ENCODE data around the gene GDPD4.

GDPD4 gene

DNA sequence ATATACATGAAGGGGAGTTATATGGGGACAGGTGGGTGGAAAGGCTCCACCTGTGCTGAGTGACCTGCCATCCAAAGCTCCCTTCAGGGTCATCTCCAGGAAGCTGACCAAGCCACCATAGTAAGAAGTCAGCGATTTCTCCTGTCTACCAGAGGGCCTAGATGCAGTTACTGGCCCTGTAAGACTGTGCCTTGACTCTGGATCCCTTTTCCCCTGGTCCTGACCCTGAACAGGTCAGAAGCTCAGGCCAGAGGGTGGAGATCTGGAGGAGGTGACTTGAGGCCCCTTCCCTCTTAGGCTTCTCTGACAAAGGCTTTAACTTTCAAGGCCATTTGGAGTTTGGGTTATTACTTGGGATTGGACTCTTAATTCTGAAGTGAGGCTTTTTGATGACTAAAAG, 69.7 kb downstream of the GDPD4 start:
- TF ChIP-seq, protein P1, sequence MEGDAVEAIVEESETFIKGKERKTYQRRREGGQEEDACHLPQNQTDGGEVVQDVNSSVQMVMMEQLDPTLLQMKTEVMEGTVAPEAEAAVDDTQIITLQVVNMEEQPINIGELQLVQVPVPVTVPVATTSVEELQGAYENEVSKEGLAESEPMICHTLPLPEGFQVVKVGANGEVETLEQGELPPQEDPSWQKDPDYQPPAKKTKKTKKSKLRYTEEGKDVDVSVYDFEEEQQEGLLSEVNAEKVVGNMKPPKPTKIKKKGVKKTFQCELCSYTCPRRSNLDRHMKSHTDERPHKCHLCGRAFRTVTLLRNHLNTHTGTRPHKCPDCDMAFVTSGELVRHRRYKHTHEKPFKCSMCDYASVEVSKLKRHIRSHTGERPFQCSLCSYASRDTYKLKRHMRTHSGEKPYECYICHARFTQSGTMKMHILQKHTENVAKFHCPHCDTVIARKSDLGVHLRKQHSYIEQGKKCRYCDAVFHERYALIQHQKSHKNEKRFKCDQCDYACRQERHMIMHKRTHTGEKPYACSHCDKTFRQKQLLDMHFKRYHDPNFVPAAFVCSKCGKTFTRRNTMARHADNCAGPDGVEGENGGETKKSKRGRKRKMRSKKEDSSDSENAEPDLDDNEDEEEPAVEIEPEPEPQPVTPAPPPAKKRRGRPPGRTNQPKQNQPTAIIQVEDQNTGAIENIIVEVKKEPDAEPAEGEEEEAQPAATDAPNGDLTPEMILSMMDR (IDR thresholded peaks at IDR 0.05), result no peak

GRCh38 chr11:77230878-77231605, 70.4 kb downstream of the GDPD4 start:
- TF ChIP-seq, protein P1 (IDR thresholded peaks at IDR 0.05), result no peak

GRCh38 chr11:77223797-77224196, 77.7 kb downstream of the GDPD4 start:
- TF ChIP-seq, protein P1 (IDR thresholded peaks at IDR 0.05), result no peak

- TF ChIP-seq, protein P1 (IDR thresholded peaks at IDR 0.05), result no peak
These were observed 84.3 kb downstream of the GDPD4 start for GRCh38 chr11:77217156-77217555.

- TF ChIP-seq, protein P1 (IDR thresholded peaks at IDR 0.05), result no peak
These were observed 86.4 kb downstream of the GDPD4 start for GRCh38 chr11:77215106-77215505.

DNA sequence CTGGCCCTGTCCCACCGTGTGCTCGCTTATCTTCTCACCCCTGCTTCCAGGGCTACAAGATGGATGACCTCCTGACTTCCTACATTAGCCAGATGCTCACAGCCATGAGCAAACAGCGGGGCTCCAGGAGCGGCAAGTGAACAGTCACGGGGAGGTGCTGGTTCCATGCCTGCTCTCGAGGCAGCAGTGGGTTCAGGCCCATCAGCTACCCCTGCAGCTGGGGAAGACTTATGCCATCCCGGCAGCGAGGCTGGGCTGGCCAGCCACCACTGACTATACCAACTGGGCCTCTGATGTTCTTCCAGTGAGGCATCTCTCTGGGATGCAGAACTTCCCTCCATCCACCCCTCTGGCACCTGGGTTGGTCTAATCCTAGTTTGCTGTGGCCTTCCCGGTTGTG, 86.9 kb downstream of the GDPD4 start:
- TF ChIP-seq, protein P1 (IDR thresholded peaks at IDR 0.05), result no peak

- TF ChIP-seq, protein P1 (IDR thresholded peaks at IDR 0.05), result no peak
These were observed 87.7 kb downstream of the GDPD4 start for GRCh38 chr11:77213589-77214428.
